Fibroblast of peridontal ligament (primary cell): Measurements from ENCODE around the gene NIPAL3.
"Not testable (repeated sequence)": the region's sequence is repeated elsewhere in the genome, so short reads cannot be mapped to it uniquely, and the experiment has no call there.

Source experiments
- DNase-seq: peaks from one replicate; pipeline ENCODE4 v3.0.0-alpha.2; 2010; ENCODE audit errors: extremely low read depth

Gene NIPAL3

GRCh38 chr1:24421502-24421901, 5.9 kb downstream of the NIPAL3 start:
- no peak for DNase-seq

DNA sequence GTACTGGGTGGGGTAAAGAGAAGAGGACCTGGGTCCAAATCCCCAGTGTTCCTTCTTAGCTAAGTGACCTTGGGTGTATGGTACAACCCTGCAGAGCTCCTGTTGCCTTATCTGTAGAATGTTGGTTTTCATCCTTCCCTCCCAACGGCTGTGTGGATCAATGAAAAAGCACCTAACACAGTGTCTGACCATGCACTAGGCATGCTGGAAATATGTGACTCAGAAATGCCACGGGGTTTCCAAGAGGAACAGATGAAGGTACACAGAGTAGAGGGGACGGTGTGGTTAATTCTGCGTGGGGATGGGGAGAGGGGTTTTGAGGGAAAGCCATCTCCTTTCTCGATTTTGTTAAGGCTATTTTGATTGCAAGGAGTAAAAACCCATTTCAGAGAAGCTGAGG, 8.6 kb downstream of the NIPAL3 start:
- no peak for DNase-seq

- no peak for DNase-seq
Observed at GRCh38 chr1:24424990-24425389, 9.4 kb downstream of the NIPAL3 start.

DNA sequence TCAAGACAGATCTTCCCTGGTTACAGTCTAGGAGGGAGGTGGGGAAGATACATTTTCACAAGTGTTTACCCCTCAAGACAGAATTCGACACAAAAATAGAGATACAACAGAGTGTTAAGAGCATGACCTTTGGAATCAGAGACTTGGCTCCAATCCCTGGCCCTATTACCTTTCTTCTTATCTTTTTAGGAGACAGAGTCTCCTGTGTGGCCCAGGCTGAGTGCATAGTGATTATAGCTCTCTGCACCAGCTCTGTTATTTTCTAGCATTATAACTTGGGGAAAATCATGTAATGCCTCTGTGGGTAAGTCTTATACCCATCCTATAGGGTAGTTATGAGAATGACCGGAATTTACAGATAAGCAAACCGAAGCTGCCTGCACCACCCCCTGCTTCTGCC, 9.8 kb downstream of the NIPAL3 start:
- DNase-seq: no peak

DNA sequence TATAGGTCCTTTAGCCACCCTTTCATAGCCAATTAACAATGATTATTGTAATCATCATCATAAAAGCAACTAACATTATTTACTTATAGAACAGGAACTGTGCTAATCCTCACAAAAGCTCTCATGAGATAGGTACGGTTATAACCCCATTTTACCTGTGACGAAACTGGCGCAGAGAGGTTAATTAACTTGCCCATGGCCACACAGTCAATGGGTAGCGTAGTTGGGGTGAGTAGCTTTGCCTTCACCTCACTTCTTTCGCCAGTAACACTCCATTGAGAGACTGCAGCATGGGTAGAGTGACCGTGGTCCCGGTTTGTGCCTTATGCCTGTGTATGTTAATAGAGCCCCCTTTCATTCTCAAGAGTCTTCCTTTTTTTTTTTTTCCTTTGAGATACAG, 10.3 kb downstream of the NIPAL3 start:
- no peak for DNase-seq

GRCh38 chr1:24426744-24427544, 11.3 kb downstream of the NIPAL3 start:
- DNase-seq: no peak

DNA sequence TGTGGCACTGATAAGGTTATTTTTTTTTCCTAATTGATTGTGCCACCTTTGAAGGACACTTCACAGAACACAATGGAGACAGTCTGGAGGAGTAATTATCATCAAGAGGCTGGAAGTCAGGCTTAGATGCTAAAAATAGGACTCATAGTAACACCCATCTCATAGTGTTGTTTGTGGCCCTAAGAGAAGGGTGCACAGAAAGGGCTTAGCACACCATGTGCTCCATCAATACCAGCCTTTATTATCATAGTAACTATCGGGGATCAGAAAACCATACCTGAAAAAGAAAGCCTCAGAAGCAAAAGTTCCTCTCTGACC, 11.9 kb downstream of the NIPAL3 start:
- no peak for DNase-seq

DNA sequence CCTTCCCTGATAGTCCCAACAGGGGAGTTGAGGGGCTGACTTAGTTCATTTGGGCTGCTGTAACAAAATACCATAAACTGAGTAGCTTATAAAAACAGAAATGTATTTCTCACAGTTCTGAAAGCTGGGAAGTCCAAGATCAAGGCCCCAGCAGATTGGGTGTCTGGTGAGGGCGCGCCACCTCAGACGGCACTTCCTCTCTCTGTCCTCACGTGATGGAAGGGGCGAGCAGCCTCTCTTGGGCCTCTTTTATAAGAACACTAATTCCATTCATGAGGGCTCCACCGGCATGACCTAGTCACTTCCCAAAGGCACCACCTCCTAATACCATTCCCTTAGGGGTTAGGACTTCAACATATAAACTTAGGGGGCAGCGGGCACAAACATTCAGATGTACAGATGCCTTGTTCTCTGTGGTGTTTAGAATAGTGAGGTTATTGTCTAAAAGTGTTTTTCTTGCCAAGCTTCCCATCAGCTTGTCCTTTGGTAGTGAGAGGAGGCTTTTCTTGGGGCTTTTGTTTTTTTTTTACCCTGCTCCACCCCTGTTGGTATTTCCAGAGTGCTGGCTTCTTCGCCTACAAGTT, 20.3 kb downstream of the NIPAL3 start:
- no peak for DNase-seq

GRCh38 chr1:24437631-24438396, 22.2 kb downstream of the NIPAL3 start:
- peak; percentile 27 for DNase-seq

DNA sequence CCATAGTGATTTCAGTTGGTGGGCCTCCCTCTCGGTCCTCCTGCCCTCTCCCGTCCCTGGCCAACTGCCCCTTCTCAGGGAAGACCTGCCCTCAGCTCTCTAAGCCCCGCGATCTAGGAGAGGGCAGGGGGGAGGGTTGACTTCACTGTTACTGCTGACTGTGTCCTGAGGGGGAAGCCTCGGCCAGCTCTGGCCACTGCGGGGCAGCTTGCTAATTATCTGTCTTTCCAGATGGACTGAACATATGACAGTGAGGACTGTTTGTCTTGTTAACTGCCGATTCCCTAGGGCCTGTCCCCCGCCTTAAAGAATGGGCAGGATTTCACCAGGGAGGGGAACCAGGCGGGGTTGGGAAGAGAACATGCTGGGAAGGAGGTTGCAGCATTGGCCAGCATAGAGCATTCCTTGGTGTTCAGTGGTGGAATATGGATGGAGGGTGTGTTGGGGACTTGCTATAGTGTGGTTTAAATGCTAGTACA, 22.9 kb downstream of the NIPAL3 start:
- DNase-seq: peak; percentile 18

- DNase-seq: no peak
Observed at GRCh38 chr1:24440436-24440835, 24.8 kb downstream of the NIPAL3 start.

- DNase-seq: no peak
Observed at GRCh38 chr1:24441480-24441879, 25.9 kb downstream of the NIPAL3 start.

DNA sequence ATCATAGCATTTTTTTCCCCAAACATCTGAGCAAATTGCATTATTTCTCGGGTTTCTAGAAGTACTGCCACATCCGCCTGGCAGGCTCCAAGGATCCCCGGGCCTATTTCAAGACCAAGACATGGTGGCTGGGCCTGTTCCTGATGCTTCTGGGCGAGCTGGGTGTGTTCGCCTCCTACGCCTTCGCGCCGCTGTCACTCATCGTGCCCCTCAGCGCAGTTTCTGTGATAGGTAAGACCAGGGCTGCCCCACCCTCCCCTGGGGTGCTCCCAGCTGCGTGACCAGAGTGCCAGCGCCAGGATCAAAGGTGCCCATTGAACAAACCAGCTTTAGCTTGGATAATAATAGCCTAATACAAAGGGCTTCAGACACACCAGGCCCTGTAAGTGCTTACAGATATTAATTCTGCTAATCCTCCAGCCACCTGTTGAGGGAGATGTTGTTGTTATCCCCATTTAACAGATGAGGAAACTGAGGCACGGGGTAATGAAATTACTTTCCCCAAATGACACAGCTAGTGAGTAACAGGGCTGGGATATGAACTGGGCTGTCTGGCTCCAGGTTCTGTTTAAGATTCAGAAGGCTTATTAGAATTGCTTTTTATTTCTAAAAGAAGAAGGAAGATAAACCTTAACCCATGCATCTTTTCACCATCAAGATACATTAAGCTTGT, 26.5 kb downstream of the NIPAL3 start:
- DNase-seq: no peak

DNA sequence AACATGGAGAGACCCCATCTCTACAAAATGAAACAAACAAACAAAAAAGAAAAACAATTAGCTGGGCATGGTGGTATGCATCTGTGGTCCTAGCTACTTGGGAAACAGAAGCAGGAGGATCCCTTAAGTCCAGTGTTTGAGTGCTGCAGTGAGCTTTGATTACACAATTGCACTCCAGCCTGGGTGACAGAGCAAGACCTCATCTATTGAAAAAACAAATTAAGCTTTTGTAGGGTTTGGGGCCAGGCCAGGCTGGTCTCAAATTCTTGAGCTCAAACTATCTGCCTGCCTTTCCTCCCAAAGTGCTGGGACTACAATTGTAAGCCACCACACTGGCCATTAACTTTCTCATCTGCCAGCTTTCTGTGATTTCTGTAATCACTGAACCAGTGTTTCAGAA, 27.2 kb downstream of the NIPAL3 start:
- DNase-seq: peak; percentile 61

DNA sequence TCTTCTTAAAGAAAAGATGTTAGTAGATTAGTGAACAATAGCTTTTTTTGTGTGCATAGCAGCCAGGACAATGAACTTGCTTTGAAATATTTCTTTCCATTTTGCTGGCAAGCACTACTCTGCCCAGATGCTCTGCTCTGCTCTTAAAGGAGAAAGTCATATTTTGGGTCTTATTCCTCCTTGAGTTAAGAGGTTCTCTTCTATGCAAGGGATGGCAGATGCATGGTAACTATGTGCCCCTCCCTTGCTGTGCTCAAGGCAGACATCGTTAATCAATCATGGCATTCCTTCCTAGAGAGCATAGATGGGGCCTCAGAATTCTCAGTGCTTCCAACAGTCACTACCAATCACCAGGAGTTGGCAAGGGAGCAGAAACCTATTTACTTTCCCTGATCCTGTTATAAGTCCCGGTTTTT, 27.6 kb downstream of the NIPAL3 start:
- peak; percentile 47 for DNase-seq

- DNase-seq: not testable (repeated sequence)
Observed at GRCh38 chr1:24446446-24446845, 30.8 kb downstream of the NIPAL3 start.

- DNase-seq: no peak
Observed at GRCh38 chr1:24450316-24450715, 34.7 kb downstream of the NIPAL3 start.

- DNase-seq: no peak
Observed at GRCh38 chr1:24450857-24451397, 35.3 kb downstream of the NIPAL3 start.

DNA sequence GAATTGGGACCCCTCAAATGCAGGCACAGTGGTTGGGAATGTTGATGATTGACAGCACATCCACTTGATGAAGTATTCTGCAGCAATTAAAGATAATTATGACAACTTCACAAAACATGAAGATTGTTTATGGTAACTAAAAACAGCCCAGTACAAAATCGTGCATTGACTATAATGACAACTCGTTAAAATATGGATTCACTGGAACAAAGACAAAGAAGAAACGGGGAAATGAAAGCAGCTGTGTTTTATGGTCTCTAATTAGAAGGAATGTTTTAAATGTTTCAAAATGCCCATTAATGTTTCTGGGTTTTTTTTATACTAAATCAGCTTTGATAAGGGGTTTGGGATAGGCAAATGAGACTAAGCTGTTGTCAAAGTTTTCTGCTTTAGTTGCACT, 36.1 kb downstream of the NIPAL3 start:
- DNase-seq: no peak

DNA sequence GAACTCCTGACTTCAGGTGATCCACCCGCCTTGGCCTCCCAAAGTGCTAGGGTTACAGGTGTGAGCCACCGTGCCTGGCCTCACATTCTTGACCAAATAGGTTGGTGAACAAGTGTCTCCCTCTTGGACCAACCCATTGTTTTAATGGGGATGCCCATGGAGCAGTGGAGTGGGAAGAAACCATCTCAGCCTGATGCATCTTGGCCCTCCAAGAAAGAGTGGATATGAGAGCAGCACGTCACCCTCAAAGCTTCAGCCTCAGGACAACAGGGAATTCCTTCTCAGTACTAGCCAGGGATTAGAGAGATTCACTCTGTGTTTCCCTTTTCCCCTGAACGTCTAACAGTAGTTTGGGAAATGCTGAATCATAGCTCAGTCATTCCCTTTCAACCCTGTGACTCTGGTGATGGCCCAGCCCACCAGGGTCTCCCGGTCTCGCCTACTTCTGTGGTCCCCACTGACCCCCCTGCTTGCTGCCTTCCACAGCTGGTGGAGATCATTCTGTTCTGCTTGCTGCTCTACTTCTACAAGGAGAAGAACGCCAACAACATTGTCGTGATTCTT, 37.4 kb downstream of the NIPAL3 start:
- DNase-seq: no peak

DNA sequence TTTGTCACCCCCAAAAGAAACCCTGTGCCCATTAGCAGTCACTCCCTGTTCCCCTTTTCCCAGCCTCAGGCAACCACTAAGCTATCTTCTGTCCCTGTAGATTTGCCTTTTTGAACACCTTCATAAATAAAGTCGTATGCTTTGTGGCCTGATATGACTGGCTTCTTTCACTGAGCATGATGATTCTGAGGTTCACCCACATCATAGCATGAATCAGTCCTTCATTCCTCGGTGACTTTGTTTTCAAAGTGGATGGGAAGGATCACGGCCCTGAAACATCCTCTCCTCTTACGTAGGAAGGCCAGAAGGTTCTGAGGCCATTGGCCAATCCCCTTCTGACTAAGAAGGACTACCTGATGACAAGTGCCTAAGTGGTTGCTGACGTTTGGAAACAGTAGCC, 39.1 kb downstream of the NIPAL3 start:
- DNase-seq: peak; percentile 9

- DNase-seq: no peak
Observed at GRCh38 chr1:24455272-24455671, 39.7 kb downstream of the NIPAL3 start.
